ENCODE data around the gene BBS1.

DNA sequence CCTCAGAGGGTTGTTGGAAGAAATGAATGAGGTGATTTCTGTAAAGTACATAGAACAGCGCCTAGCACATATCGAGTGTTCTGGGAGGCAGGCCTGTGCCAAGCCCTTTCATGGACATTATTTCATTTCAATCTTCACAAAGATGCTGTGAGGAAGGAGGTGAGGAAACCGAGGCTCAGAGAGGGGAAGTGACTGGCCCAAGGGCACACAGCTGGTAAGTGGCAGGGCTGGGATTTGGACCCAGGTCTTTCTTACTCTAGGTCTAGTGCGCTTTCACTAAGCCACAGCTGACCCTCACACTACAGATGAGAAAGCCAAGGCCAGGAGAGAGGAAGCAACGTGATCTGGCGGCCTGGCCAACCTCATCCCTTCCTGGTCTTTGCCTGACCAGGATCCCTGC is 41.7 kb upstream of the BBS1 start:
- TF ChIP-seq, protein P1, sequence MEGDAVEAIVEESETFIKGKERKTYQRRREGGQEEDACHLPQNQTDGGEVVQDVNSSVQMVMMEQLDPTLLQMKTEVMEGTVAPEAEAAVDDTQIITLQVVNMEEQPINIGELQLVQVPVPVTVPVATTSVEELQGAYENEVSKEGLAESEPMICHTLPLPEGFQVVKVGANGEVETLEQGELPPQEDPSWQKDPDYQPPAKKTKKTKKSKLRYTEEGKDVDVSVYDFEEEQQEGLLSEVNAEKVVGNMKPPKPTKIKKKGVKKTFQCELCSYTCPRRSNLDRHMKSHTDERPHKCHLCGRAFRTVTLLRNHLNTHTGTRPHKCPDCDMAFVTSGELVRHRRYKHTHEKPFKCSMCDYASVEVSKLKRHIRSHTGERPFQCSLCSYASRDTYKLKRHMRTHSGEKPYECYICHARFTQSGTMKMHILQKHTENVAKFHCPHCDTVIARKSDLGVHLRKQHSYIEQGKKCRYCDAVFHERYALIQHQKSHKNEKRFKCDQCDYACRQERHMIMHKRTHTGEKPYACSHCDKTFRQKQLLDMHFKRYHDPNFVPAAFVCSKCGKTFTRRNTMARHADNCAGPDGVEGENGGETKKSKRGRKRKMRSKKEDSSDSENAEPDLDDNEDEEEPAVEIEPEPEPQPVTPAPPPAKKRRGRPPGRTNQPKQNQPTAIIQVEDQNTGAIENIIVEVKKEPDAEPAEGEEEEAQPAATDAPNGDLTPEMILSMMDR (IDR thresholded peaks at IDR 0.05) = no peak
- no peak for TF ChIP-seq POLR2A (IDR thresholded peaks at IDR 0.05)
- TF ChIP-seq POLR2AphosphoS5 (IDR thresholded peaks at IDR 0.05) = no peak

Measured in breast epithelium (tissue), 3 donors.